GM19328 (cell line): ENCODE data around the gene CRACR2A.

Experiments used
- ATAC-seq: cut with Tn5 transposase; IDR thresholded peaks from one replicate; pipeline ENCODE4 v1.9.1; 2021; ENCODE audit warnings: mild to moderate bottlenecking, moderate library complexity; ENCODE audit not compliant: unreplicated experiment

Gene CRACR2A

DNA sequence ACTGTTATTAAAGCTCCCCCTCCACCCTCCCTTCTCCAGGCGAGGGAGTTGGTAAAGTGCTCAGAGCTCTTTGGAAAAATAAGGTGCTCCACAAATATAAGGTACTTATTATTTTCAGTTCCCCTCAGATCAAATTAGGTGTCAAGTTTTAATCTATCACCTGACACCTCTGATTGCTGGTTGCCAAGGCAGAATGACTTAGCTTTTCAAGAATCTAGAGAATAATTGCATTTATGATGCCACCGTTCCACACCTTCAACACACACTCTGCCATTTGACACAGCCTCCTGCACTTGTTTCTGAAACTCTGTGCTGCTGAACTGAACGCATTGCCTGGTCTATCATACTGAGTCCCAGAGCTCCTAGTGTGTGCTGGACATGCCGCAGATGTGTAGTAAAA, 128.6 kb downstream of the CRACR2A start:
- no peak for ATAC-seq

DNA sequence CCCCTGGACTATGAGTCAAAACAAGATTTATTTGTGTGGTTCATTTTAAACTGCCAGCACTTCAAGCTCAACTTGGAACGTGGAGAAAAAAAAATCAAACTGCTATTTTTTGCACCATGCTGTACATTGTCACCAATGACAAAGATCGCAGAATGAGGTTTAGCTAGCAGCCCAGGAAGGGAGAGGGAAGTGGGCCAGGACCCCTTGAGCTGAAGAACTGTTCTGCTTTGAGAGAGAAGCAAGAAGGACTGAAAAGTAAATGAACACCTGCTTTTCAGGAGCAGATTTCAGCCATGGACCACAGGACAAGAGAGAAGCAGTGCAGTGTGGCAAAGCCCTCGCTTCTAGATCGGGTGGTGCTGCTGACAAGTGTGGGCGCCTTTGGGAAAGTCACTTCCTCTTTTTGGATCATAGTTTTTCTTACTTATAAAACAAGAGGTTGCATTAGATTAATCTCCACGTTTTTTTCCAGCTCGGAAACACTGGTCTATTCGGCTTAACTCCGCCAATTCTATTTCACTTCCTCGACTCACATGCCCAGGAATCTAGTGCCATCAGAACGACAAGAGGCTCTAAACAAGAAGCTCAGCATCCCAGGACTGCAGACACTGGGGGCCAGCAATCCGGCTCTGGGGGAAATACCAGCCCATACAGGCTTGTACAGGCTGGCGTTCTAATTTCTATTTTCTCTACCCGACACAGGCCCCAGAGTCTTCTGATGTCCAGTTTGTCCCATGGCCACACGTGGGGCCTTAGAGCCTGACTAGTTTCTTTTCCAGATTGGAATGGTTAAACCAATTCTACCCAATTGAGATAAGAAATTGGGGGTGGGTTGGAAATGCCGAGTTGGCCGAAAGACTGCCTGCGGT, 129.9 kb downstream of the CRACR2A start:
- no peak for ATAC-seq

DNA sequence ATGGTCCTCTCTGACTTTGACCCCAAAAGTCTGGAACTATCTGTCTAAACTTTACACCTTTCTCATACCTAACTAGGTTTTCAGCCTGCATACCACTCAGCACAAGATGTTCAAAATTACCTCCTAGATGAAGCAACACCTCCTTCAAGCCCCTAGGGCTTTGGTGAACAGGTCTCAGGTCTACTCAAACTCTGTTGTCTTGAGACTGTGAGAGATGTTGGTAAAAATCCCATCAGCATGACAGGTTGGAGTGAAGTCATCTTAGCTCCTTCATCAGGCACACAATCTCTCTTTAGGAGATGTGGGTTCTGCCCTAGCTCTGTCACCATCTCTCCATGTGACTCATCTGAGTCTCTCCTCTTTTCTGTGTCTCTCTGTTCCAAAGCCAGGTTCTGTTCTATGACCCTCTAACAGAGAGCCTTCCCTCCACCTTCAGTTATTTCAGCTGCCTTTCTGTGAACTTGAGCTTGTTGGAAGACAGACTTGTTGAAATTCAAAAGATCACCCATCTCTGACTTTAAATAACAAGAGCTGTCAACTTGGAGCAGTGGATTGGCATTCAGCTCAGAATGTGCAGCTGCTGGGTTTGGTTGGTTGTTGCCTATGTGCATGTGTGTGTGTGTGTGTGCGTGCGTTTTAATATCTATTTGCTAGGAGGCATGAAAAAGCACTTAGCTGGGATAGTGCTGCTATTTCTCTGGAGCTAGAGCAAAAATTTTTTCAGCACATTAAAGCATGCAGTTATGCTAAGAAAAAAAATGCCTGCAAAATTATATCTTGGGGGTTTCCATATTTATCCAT, 130.7 kb downstream of the CRACR2A start:
- ATAC-seq = no peak

DNA sequence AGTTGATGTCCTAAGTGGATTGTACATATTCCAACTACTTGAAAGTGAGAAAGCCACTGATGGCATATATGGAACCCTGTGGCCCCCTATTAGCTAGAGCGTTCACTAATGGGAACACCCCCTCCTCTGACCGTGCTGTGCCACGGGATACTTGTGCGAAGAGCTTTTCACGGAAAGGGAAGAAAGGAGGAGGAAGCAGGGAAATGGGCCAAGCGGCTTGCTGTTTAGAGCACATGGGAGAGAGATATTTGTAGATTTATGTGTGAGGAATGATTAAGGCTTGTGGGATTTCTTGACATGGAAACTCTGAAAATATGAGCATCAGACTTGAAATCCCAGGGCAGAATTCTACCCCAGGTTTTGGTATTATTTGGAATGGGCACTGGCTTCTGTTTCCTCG, 132.1 kb downstream of the CRACR2A start:
- ATAC-seq = no peak

DNA sequence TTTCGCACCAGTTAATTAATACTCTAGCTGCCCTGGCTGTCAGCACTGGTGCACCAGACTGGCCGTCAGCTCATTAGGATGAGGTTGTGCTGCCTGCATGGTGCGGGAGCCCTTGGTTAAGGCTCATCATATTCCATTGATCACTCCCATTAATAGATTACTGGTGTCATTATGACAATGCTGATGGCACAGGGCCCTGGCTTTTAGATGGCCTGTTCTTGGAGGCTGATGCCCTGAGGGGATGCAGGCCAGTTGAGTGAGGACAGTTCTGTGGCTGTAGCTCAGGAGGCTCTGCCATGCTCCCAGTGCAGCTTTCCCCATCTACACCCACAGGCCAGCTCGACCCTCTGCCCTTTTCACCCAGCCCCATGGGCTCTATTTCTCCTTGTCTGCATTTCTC, 135.3 kb downstream of the CRACR2A start:
- ATAC-seq = no peak

DNA sequence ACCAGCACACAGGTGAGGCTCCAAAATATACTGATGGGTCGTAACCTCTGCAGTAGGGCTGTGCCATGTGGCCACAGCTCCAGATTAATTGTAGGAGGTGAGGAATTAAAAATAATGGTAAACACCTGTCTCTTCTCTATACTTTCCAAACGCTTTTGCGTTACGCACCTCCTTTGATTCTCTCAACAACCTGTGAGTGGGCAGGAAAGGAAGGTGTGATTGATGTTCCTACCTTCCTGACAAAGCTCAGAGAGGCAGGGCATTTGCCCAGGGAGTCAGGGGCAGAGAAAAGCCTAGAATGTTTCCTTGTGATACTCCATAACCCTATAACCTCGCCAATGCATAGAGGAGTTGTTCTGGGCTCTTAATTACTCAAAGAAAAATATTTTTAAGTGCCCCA, 137.0 kb downstream of the CRACR2A start:
- ATAC-seq = no peak

DNA sequence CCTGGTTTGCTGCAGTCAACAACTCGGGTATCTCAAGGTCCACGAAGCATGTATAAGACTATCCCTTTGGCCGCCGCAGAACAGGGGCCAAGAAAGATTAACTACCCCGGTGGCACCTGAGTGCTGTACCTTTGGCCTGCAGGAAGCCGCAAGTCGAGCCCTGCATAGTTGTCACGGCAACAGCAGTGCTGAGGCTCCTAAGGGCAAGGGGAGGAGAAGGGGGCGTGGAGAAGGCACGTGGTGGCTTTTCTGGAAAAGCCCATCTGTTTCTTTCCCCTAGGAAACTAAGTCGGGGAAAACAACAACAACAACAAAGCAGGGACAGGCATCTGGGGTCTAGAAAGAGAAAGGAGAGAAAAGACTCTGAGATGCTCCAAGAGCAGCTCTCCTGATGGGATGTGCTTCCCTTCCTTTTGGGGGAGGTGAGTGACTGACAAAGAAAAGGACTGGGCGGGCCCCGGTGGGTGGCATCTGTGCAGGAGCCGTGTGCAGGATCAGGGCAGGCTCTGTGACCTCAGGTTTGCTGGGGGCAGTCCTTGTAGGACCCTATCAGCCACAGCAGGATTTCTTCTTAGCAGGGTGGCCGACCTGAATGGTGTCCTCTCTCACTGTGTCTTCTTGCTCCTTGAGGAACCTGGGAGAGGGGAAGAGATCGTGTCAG, 138.0 kb downstream of the CRACR2A start:
- ATAC-seq = no peak

DNA sequence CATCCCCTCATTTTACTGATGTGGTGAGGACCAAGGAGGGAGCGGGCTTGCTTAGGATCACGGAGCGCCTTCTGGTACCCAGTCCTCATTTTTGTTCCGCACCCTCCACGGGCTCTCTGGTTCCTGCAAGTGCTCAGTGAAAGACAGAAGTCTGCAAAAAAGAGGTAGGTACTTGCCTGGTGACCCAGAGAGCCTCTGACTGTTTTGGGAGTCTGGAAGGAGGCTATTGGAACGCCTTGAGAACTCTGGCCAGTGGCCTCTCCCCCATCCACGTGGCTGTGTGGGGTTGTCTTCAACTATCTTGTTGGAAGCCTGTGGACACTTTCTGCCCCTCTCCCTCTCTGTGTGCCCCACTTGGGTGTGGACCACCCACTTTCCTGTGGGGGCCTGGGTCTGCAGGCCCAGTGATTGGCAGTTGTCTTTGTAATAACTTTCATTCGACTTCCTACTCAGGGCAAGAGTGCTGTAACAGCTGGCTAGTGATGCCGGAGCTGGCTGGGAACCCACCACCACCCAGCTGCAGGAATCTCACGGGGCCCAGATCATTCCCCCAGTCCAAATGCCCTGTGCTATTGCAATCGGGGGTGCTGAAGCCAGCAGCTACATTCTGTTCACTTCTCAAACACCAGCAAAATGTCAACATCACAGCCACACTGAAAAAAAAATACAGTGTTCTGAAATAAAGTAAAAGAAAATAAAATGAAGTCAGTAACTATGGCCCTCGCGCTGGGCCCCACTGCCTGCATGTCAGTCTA, 139.1 kb downstream of the CRACR2A start:
- ATAC-seq = no peak

DNA sequence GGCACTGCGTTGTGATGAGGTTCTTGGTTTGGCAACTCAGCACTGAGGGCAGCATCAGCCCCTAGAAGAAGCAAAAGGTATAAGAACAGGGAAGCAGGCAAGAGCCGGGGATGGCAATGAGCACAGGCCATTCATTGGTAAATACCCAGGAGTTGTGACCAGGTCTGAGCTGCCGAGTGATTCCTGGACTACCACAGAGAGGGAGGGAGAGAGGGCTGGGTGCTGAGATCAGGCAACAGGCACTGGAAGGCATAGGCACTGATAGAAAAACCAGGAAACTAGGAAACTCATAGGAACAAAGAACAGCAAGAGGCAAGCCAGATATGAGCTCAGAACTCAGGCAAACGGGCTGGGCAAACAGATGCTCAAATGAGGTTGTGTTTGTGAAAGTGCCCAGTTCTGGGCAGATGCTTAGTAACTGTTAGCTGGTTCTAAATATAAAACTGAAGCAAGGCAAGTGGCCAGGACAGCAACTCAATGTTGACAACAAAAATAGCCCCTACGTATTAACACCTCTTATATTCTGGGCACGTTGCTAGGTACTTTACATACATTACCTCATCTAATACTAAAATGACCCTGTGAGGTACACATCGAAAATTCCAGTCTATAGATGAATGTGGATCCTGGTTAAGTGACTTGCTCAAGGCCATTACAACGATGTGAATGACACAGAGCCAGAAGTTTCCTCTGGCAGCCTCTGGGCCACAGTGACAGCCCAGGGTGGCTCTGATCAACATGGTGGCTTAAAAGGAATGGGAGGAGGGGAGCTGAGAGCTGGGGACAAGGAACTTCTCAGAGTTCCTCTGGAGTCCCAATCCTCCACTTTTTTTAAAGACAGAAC, 140.8 kb downstream of the CRACR2A start:
- ATAC-seq = no peak

DNA sequence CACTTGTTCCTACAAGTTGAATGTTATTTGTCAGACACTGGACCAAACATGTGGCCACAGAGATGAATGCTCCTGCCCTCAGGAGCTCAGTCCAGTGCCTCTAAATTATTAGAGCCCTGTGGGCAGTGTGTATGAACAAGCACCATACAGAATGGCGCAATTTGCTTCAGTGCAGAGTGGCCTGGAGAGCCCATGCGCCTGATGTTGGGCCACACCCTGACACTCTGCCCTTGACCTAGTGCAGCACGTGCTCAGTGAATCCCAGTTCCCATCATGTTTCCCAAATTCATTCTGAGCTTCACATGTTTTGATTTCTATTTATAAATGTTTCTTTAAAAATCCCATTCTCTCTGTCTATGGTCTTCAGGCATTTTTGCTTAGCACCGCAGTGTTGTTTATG, 145.1 kb downstream of the CRACR2A start:
- no peak for ATAC-seq

DNA sequence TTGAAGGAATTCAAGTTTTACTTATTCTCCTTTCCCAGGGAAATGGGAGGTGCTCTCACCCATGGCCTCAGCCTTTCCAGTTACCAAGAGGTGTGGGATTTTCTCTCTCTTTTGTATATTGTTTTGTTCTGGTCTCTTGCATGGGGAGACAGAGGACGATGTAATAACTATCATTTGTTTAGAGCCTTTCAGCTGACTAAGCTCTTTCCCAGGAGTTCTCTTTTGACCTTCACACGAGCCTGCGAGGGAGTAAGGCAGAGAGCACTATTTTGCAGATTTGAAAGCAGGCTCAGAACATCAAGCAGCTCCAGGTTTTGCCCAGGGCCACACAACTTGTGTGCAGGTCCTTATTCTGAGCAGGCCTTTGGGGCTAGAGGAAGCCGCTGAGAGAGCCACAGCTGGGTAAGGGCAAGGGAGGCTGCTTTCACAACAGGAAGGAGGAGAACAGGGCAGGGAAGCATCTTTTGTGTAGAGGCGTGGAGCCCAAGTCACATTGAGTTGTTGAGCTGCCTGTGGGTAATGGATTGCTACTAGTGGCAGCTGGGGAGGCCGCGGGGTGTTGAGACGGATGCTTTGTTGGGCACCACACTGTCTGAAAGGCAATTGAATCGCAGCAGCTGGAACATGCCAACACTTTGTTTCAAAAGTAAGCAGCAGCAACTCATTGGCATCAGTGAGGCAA, 145.7 kb downstream of the CRACR2A start:
- ATAC-seq = no peak

DNA sequence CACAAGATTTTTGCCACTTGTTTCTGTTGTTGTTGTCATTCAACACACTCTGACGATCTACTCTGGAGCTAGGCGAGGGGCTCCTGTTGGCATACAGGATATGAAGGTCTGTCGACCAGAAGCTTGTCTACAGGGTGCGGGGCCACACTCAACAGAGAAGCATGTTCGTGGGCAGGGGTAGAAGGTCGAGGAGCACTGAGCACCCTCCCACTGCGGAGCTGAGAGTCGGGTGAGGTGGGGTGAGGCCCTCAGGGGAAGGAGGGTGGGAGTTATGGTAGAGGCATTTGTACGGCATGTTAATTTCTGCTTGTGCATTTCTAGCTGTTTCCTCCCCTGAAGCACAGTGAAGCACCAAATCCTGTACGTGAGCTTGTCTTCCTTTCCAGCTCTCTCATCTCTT, 146.8 kb downstream of the CRACR2A start:
- no peak for ATAC-seq

DNA sequence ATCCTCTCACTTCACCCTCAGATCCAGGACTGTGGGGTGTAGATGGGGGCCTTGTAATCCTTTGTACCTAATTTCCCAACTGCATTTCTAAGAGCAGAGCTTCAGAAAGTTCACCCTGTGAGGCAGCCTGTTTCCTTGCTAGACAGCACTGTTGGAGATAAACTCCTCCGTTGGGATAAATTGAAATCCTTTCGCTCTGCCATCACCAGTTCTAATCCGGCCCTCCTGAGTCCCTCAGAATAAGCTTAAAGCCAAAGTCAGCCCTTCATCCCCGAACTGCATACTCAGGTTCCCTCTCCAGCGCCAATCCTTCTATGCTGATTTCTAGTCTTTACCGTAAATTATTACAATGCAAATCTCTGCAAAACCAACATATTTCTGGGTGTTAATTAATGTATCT, 147.2 kb downstream of the CRACR2A start:
- no peak for ATAC-seq

DNA sequence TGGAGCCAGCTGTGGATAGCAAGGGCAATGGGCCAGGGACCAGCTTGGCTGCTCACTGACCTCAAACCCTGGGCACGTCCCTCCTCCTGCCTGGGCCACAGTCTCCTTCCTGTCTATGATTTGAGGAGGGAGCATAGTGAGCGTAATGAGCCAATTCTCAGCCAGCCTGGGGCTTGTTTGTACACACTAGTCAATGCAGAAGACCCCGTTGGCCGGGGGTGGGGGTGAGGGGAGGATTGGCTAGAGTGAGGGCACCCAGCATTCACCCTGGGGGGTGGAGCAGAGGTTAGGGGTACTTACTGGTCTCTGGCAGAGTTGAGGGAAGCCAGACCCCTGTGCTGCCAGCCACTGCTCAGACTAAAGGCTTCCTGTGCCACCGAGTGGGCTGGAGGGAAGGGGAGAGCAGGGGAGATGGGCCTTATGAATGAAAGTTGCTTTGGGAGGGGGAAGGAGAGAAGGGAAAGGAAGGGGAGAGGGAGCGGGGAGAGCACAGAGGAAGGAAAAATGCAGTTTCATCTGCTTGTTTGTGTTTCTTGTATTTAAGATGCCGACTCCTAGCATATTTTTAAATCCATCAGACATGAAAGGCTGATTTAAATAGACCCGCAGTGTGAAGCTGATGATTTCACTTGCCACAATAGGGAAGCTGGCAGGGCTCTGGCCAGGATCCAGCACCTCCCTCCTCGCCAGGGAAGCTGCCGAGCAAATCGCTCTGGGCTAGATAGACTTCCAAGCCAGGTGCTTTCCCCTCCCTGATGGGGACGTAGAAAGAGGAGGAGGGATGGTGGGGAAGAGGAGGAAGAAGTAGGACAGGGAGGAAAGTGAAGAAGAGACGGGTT, 147.9 kb downstream of the CRACR2A start:
- no peak for ATAC-seq

DNA sequence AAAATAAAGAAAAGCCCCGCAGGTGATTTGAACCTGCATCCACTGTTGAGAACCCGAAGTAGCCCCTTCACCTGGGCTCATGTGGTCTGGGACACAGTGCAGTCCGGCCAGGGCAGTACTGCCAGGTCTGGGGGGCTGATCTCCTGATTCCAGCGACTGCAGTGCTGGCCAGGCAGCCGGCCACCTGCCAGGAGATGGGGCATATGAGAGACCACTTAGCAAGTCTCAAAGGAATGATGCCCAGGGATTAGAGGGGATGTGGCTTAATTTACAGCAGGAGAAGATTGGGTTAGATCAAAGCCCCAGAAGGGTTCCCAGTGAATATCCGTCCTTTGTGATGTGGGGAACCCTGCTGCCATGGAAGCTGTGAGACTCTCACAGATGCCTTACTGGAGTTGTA, 148.6 kb downstream of the CRACR2A start:
- ATAC-seq = no peak

DNA sequence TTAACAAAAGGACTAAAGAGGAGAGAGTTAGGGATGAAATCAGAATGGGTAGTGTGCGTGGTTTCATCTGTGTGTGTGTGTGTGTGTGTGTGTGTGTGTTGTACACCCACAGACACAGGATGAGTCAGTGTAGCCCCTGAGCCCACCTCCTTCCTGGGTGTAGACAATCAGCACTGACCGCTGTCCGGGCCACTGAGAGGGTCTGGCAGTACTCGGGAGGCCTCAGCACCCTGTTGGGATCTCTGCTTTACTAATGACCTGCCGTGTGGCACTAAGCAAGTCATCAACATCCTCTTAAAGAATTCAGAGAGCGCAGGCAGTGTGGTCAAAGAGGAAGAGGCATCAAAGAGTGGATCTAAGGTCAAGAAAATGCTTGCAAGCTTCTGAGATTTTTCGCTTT, 149.3 kb downstream of the CRACR2A start:
- no peak for ATAC-seq

DNA sequence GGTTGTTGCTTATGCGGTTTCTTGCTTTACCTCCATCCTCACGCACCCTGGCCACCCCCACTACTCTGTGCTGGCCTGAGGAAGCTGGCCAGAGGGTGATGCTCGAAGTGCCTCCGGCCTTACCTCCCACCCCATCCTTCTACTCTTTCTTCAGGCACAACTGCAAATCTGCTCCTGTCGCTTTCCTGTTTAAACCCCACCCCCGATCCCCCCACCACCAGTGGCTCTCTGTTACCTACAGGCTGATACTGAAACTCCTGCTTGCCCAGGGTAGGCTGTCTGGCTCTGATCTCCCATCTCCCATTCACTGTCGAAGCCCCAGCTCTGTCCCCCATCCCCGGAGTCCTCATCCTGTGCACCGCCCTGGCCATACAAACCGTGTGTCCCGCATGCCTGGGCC, 150.4 kb downstream of the CRACR2A start:
- ATAC-seq = no peak

DNA sequence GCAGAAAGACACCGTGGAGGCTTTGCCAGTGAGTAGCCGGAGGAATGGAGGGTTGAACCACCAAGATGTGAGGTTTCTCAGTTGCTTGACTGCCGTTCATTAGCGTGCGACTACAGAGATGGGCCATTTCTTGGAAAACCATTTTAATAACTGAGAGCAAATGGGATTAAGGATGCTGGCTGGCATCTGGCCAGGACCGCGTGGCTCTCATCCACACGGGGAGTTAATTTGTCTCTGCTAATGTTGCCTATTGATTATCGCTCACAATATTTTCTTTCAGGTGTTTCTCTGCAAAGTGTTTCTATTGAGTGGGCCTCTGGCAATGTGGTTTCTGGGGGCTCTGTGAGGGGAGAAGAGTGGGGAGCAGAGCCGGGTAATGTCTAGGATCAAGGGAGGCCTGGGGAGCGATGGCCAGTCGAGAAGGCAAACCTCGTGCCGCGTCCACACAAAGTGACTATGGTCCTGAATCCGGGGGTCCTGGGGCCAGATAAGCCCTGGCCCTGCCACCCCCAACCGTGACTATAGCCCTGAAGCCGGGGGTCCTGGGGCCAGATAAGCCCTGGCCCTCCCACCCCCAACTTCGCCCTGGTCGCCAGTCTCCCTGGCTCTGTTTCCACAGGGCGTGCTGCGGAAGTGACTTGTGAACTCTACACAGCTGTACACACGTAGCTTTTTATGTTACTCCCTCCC, 151.3 kb downstream of the CRACR2A start:
- ATAC-seq = no peak
